B cell (primary cell): ENCODE results near the gene NOSIP. TPM values are rescaled to one million over a fixed set of nuclear protein-coding genes. Genes with fewer than 3 reads are reported as not detected.

Source experiments
- ATAC-seq: fragments of 200-7000 bp; cut with Tn5 transposase; one replicate; pipeline ENCODE4 v1.10.0; 2021; ENCODE audit warnings: low read depth, mild to moderate bottlenecking, moderate number of reproducible peaks, moderate library complexity
- CTCF ChIA-PET: fragments of 350-600 bp; sonication (Branson Sonifier 250); formaldehyde crosslinking; loops from one replicate; lab custom pipeline; 2021; ENCODE audit warnings: antibody characterized with exemption, inconsistent platforms; lab: Charles Lee
- POLR2A ChIA-PET: fragments of 350-600 bp; sonication (Branson Sonifier 250); formaldehyde crosslinking; loops from one replicate; lab custom pipeline; 2021; ENCODE audit warnings: antibody characterized with exemption; lab: Charles Lee
- DNase-seq: peaks from one replicate; pipeline ENCODE4 v3.0.0; 2013
- H2AFZ ChIP-seq: 2 replicates; pipeline ENCODE4 v1.6.1; 2012; ENCODE audit warnings: mild to moderate bottlenecking, low read depth, low read length; ENCODE audit not compliant: insufficient read depth, poor library complexity, severe bottlenecking
- H3K27ac ChIP-seq, 2 donors: 1 replicate in 1 of 2; 2 replicates in 1 of 2; pipeline ENCODE4 v1.5.1; 2012 to 2013; ENCODE audit warnings: low read length in 2 of 2, mild to moderate bottlenecking in 2 of 2, moderate library complexity in 1 of 2
- H3K27me3 ChIP-seq, 4 experiments: fragments of 200-600 bp in 1 of 4; sonication (generic) in 1 of 4; replicated peaks in 1 of 4; 1 replicate in 2 of 4; 2 replicates in 2 of 4; pipeline versions ENCODE4 v1.6.1 to v1.7.0; 2013 to 2016; ENCODE audit warnings: low read length in 3 of 4, mild to moderate bottlenecking in 2 of 4, mixed read lengths in 1 of 4, moderate library complexity in 1 of 4; ENCODE audit not compliant: insufficient read depth in 4 of 4, control insufficient read depth in 3 of 4; ENCODE audit errors: control extremely low read depth in 1 of 4
- H3K36me3 ChIP-seq, 2 experiments: replicated peaks in 1 of 2; 1 replicate in 1 of 2; 2 replicates in 1 of 2; pipeline versions ENCODE4 v1.6.1 to v1.7.1; 2013; ENCODE audit warnings: low read length in 1 of 2; ENCODE audit not compliant: insufficient read depth in 2 of 2, control insufficient read depth in 1 of 2; ENCODE audit errors: control extremely low read depth in 1 of 2, extremely low read depth in 1 of 2
- H3K4me1 ChIP-seq, 2 donors: fragments of 200-600 bp in 1 of 2; sonication (generic) in 1 of 2; 1 replicate in 1 of 2; 2 replicates in 1 of 2; pipeline versions ENCODE4 v1.5.1 to v1.6.1; 2013 to 2017; ENCODE audit warnings: low read length in 2 of 2; ENCODE audit not compliant: control insufficient read depth in 2 of 2, insufficient read depth in 2 of 2
- H3K4me2 ChIP-seq: replicated peaks from 2 replicates; pipeline ENCODE3; 2012; ENCODE audit warnings: mild to moderate bottlenecking, low read depth, low read length; ENCODE audit not compliant: poor library complexity, severe bottlenecking
- H3K4me3 ChIP-seq, 5 experiments: fragments of 200-600 bp in 1 of 5; sonication (generic) in 1 of 5; 1 replicate in 3 of 5; 2 replicates in 2 of 5; pipeline versions ENCODE4 v1.5.1 to v1.7.0; 2011 to 2016; ENCODE audit warnings: low read length in 4 of 5, mild to moderate bottlenecking in 4 of 5, low read depth in 2 of 5, control low read depth in 1 of 5, moderate library complexity in 1 of 5; ENCODE audit not compliant: insufficient read depth in 1 of 5; ENCODE audit errors: control extremely low read depth in 1 of 5, extremely low read depth in 1 of 5
- H3K79me2 ChIP-seq: fragments of 200-600 bp; sonication (generic); one replicate; pipeline ENCODE4 v1.6.0; 2016; ENCODE audit warnings: low read length; ENCODE audit not compliant: control insufficient read depth, insufficient read depth
- H3K9ac ChIP-seq: fragments of 200-600 bp; sonication (generic); 2 replicates; pipeline ENCODE4 v1.6.1; 2017; ENCODE audit warnings: mild to moderate bottlenecking, low read length, moderate library complexity
- H3K9me3 ChIP-seq, 3 donors: one replicate each; pipeline versions ENCODE4 v1.6.1 to v1.7.1; 2013; ENCODE audit warnings: low read length in 2 of 3; ENCODE audit not compliant: control insufficient read depth in 2 of 3, insufficient read depth in 1 of 3; ENCODE audit errors: control extremely low read depth in 1 of 3
- H4K20me1 ChIP-seq: 2 replicates; pipeline ENCODE4 v1.6.0; 2012; ENCODE audit warnings: mild to moderate bottlenecking, low read length; ENCODE audit not compliant: insufficient read depth, control insufficient read depth, poor library complexity, severe bottlenecking
- H3K27ac Mint-ChIP-seq: one replicate; pipeline ENCODE4 v1.8.0; 2021; ENCODE audit warnings: mixed read lengths
- H3K27me3 Mint-ChIP-seq: one replicate; pipeline ENCODE4 v1.8.0; 2021; ENCODE audit warnings: mixed read lengths
- H3K4me1 Mint-ChIP-seq: one replicate; pipeline ENCODE4 v1.8.0; 2021; ENCODE audit warnings: mixed read lengths
- H3K4me3 Mint-ChIP-seq: one replicate; pipeline ENCODE4 v1.8.0; 2021; ENCODE audit warnings: mixed read lengths
- H3K9me3 Mint-ChIP-seq: one replicate; pipeline ENCODE4 v1.8.0; 2022; ENCODE audit warnings: mixed read lengths; ENCODE audit not compliant: insufficient read depth
- CTCF ChIP-seq: fragments of 200-600 bp; IDR thresholded peaks from one replicate; pipeline ENCODE4 v1.8.0; 2022; ENCODE audit warnings: antibody characterized with exemption, mild to moderate bottlenecking
- EZH2 ChIP-seq: IDR thresholded peaks from 2 replicates; pipeline ENCODE4 v1.6.1; 2012; ENCODE audit warnings: borderline replicate concordance, low read depth, mild to moderate bottlenecking, moderate library complexity, low read length; ENCODE audit not compliant: insufficient read depth, poor library complexity, severe bottlenecking
- WGBS: methylation state at CpG from one replicate; pipeline ENCODE4 v1.1.5; 2013; ENCODE audit warnings: missing lambda C conversion rate; ENCODE audit not compliant: insufficient coverage; 5-methylcytosine and 5-hydroxymethylcytosine counted together
- intact Hi-C: fragments of 100-400 bp; cut with micrococcal nuclease; formaldehyde crosslinking; loops from one replicate; pipeline ENCODE4 v1.10.0; 2022
- polyA plus RNA-seq: library from polyadenylated mRNA; depleted of rRNA; stranded (reverse); fragments of >200 nt; gene quantifications from 2 replicates; pipeline ENCODE4 v1.2.3, GENCODE V29; 2012
- total RNA-seq, 2 donors: library from RNA; stranded (reverse); fragments of 120-200 nt in 1 of 2; gene quantifications; 1 replicate in 1 of 2; 2 replicates in 1 of 2; pipeline versions ENCODE4 v1.2.3 to v1.2.4, GENCODE V29; 2013 to 2022

Gene NOSIP
- total and polyA plus RNA-seq, 2 donors (not counting 1 experiment from before 2014, with no cell fraction given) = 55.5 to 135 TPM

DNA sequence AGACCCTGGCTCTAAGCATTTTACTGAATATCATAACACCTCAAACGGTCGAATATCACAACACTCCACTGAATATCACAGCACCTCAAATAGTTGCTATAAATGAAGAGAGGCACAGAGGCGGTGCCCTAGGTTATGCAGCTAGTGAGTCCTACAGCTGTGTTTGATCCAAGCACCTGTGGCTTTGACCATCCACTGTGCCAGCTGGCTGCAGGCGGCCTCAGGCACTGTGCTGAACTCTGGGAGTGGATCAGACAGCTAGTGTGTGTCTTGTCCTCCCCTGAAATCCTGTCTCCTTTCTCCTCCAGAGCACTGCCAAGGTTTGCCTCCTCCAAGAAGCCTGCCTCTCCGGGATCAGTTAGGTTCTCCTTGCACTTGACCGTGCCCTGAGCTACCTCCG is 7.3 kb downstream of the NOSIP start:
- ATAC-seq (no peak), DNase-seq (no peak)
- no peak overlapping the region for H3K4me3 ChIP-seq
- Mint-ChIP-seq H3K27me3 (no peaks in the 10 kb centered on the region), H3K4me1 (peaks cover 25% of the 10 kb centered on the region), H3K27ac (no peak overlapping the region), H3K4me3 (no peak overlapping the region), H3K9me3 (no peaks in the 10 kb centered on the region)
- H3K36me3 ChIP-seq = peaks cover 0 to 28% of the 10 kb centered on the region in 2 experiments
- TF ChIP-seq EZH2 (no peak), CTCF (no peak)
- H3K27me3 ChIP-seq = no peaks in the 10 kb centered on the region
- H3K4me1 ChIP-seq = peaks cover 8 to 23% of the 10 kb centered on the region in 2 donors
- peaks cover 89% of the 10 kb centered on the region for H3K79me2 ChIP-seq
- H2AFZ ChIP-seq = no peak overlapping the region
- H3K9ac ChIP-seq = no peak overlapping the region
- no peak overlapping the region for H3K4me2 ChIP-seq
- H4K20me1 ChIP-seq = peaks cover 16% of the 10 kb centered on the region
- ChIA-PET POLR2A (interaction anchor here (0.7 kb wide), 1 partner anchor 243 kb away, joined by 3 read pairs; no protein-coding TSS in a partner anchor), CTCF (interaction anchor here (0.5 to 4.5 kb wide), 7 partner anchors 12 to 115 kb away, joined by 3 to 34 read pairs (median 3); partner anchors contain the start of gene FLT3LG)
- WGBS = 100% methylated on average over 4 of the region's 7 CpGs
- H3K9me3 ChIP-seq = no peaks in the 10 kb centered on the region
- no peak overlapping the region for H3K27ac ChIP-seq
- intact Hi-C loops = no loop called here

DNA sequence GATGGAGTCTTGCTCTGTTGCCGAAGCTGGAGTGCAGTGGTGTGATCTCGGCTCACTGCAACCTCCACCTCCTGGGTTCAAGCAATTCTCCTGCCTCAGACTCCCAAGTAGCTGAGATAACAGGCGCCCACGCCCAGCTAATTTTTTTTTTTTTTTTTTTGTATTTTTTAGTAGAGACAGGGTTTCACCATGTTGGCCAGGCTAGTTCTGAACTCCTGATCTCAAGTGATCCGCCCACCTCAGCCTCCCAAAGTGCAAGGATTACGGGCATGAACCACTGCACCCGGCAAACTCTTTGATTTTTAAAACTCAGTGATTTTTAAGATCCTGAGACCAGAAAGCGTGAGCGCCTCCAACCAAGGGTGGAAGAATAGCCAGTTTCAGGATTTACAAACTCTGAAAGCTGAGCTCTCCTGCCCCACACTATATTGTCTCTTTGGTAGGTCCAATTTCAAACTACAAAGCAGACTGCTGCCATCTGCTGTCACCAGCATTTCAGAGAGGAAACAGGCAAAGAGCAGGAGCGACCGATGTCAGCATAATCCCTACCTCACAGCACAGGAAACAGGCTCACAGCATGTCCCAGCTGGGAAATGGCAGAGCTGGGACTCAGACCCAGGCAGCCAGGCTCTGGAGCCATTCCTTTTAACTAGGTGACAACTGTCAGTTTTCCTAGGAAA is 9.2 kb downstream of the NOSIP start:
- Histone ChIP-seq H3K27ac (no peak overlapping the region), H3K27me3 (no peaks in the 10 kb centered on the region), H3K36me3 (peaks cover 0 to 25% of the 10 kb centered on the region in 2 experiments), H3K79me2 (peaks cover 79% of the 10 kb centered on the region), H3K9me3 (no peaks in the 10 kb centered on the region), H3K4me3 (no peak overlapping the region), H3K4me2 (no peak overlapping the region), H3K4me1 (peaks cover 12 to 32% of the 10 kb centered on the region in 2 donors), H4K20me1 (peaks cover 16% of the 10 kb centered on the region), H3K9ac (no peak overlapping the region), H2AFZ (no peak overlapping the region)
- TF ChIP-seq EZH2 = no peak
- CTCF ChIA-PET = interaction anchor here (1.0 to 4.5 kb wide), 22 partner anchors 9 to 345 kb away, joined by 3 to 42 read pairs (median 5); partner anchors contain the start of genes BCL2L12, FLT3LG, IRF3 and NOSIP
- Mint-ChIP-seq H3K9me3 (no peaks in the 10 kb centered on the region), H3K4me3 (no peak overlapping the region), H3K27me3 (no peaks in the 10 kb centered on the region), H3K4me1 (peaks cover 24% of the 10 kb centered on the region), H3K27ac (no peak overlapping the region)
- DNase-seq (no peak), ATAC-seq (no peak)
- 73% methylated on average over 7 of the region's 11 CpGs for WGBS
- POLR2A ChIA-PET = interaction anchor here (0.6 to 2.0 kb wide), 3 partner anchors 9 to 272 kb away, joined by 4 to 8 read pairs (median 6); partner anchors contain the start of gene NOSIP
- intact Hi-C loops = loop anchor here (1.0 kb wide), 4 partner anchors 24 to 345 kb away; partner anchors contain the start of gene FLT3LG
